ENCODE measurements around the gene RAB3GAP2. TPM values are rescaled to one million over a fixed set of nuclear protein-coding genes. Genes with fewer than 3 reads are reported as not detected.

The RAB3GAP2 gene
- total and polyA plus RNA-seq, 10 of the 15 experiments (the other 5 are each of a cell fraction or from before 2014, with no cell fraction given) = 11.9 to 51.1 (median 24.4) TPM

DNA sequence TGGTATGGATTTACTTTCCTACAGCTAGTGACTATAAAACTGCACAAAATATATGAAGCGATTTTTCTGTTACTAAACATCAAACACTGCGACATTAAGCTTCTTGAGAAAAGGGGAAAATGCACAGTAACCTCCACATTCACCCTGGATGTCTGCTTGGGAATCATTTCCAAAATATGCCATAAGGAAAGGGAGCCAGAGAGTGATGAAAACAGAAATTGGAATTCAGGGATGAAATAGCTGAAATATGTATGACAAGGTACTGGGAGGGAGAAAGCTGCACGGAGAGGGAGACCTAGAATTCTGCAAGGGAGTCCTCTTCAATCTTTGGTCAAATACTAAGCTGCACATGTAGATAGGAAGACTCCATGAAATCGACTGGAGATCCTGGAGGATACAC, 31.6 kb upstream of the RAB3GAP2 start:
- CTCF ChIA-PET = interaction anchor here (1.1 to 1.2 kb wide), 2 partner anchors 23 to 471 kb away, joined by 3 to 4 read pairs; no protein-coding TSS in a partner anchor
- RAD21 ChIA-PET (ENCODE audit: unreplicated experiment) = no interaction called here
- no peak for DNase-seq (ENCODE audit: low read depth, low spot score)
- SMC1A ChIA-PET (ENCODE audit: uncharacterized antibody, unreplicated experiment) = interaction anchor here (1.0 to 1.6 kb wide), 2 partner anchors 33 to 84 kb away, joined by 3 to 4 read pairs; no protein-coding TSS in a partner anchor
- BruUV-seq (replicated peaks) = no TSS peak
- ATAC-seq = no peak
- H3K9ac ChIP-seq (ENCODE audit: control insufficient read depth, insufficient read depth, low read length) = no peak overlapping the region
- in situ Hi-C loops (cut with MboI) (no loop called here), intact Hi-C loops (cut with micrococcal nuclease; ENCODE audit: unreplicated experiment) (no loop called here)
- H2AFZ ChIP-seq (ENCODE audit: control insufficient read depth, low read depth, low read length) = no peak overlapping the region
- no peak for TF ChIP-seq CREM (IDR thresholded peaks at IDR 0.05; ENCODE audit: low read depth)
- no peak for TF ChIP-seq TBL1XR1 (IDR thresholded peaks at IDR 0.05; ENCODE audit: low read depth, low read length)
- TF ChIP-seq, protein P1, sequence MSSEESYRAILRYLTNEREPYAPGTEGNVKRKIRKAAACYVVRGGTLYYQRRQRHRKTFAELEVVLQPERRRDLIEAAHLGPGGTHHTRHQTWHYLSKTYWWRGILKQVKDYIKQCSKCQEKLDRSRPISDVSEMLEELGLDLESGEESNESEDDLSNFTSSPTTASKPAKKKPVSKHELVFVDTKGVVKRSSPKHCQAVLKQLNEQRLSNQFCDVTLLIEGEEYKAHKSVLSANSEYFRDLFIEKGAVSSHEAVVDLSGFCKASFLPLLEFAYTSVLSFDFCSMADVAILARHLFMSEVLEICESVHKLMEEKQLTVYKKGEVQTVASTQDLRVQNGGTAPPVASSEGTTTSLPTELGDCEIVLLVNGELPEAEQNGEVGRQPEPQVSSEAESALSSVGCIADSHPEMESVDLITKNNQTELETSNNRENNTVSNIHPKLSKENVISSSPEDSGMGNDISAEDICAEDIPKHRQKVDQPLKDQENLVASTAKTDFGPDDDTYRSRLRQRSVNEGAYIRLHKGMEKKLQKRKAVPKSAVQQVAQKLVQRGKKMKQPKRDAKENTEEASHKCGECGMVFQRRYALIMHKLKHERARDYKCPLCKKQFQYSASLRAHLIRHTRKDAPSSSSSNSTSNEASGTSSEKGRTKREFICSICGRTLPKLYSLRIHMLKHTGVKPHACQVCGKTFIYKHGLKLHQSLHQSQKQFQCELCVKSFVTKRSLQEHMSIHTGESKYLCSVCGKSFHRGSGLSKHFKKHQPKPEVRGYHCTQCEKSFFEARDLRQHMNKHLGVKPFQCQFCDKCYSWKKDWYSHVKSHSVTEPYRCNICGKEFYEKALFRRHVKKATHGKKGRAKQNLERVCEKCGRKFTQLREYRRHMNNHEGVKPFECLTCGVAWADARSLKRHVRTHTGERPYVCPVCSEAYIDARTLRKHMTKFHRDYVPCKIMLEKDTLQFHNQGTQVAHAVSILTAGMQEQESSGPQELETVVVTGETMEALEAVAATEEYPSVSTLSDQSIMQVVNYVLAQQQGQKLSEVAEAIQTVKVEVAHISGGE (CRISPR knock-in tag; IDR thresholded peaks at IDR 0.05) = no peak
- TF ChIP-seq EGR1 (IDR thresholded peaks at IDR 0.05; ENCODE audit: borderline replicate concordance in 1 of 2, low read depth in 2 of 2, low read length in 2 of 2) = no peak
- no peak for TF ChIP-seq RCOR1 (conservative IDR thresholded peaks at IDR 0.05; ENCODE audit: low read depth, low read length)
- TF ChIP-seq, protein P2, sequence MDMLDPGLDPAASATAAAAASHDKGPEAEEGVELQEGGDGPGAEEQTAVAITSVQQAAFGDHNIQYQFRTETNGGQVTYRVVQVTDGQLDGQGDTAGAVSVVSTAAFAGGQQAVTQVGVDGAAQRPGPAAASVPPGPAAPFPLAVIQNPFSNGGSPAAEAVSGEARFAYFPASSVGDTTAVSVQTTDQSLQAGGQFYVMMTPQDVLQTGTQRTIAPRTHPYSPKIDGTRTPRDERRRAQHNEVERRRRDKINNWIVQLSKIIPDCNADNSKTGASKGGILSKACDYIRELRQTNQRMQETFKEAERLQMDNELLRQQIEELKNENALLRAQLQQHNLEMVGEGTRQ (IDR thresholded peaks at IDR 0.05; ENCODE audit: borderline replicate concordance, low read depth, low read length) = no peak
- no peak for TF ChIP-seq DPF2 (IDR thresholded peaks at IDR 0.05)
- no peak for TF ChIP-seq HDAC6 (IDR thresholded peaks at IDR 0.05; ENCODE audit: unreplicated experiment)
- TF ChIP-seq MYC (IDR thresholded peaks at IDR 0.05; ENCODE audit: insufficient read depth, insufficient read length, insufficient replicate concordance, low read length, severe bottlenecking) = no peak
- no peak for TF ChIP-seq MTA3 (IDR thresholded peaks at IDR 0.05; ENCODE audit: borderline replicate concordance, low read length)
- no peak for TF ChIP-seq IKZF1 (conservative IDR thresholded peaks at IDR 0.05)
- no peak for TF ChIP-seq CHD4 (IDR thresholded peaks at IDR 0.05)
- TF ChIP-seq, protein P3, sequence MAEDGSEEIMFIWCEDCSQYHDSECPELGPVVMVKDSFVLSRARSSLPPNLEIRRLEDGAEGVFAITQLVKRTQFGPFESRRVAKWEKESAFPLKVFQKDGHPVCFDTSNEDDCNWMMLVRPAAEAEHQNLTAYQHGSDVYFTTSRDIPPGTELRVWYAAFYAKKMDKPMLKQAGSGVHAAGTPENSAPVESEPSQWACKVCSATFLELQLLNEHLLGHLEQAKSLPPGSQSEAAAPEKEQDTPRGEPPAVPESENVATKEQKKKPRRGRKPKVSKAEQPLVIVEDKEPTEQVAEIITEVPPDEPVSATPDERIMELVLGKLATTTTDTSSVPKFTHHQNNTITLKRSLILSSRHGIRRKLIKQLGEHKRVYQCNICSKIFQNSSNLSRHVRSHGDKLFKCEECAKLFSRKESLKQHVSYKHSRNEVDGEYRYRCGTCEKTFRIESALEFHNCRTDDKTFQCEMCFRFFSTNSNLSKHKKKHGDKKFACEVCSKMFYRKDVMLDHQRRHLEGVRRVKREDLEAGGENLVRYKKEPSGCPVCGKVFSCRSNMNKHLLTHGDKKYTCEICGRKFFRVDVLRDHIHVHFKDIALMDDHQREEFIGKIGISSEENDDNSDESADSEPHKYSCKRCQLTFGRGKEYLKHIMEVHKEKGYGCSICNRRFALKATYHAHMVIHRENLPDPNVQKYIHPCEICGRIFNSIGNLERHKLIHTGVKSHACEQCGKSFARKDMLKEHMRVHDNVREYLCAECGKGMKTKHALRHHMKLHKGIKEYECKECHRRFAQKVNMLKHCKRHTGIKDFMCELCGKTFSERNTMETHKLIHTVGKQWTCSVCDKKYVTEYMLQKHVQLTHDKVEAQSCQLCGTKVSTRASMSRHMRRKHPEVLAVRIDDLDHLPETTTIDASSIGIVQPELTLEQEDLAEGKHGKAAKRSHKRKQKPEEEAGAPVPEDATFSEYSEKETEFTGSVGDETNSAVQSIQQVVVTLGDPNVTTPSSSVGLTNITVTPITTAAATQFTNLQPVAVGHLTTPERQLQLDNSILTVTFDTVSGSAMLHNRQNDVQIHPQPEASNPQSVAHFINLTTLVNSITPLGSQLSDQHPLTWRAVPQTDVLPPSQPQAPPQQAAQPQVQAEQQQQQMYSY (CRISPR knock-in tag; IDR thresholded peaks at IDR 0.05) = no peak
- TF ChIP-seq GABPA (IDR thresholded peaks at IDR 0.05; ENCODE audit: low read depth) = no peak
- TF ChIP-seq YY1 (IDR thresholded peaks at IDR 0.05; ENCODE audit: low read depth, low read length) = no peak
- H4K20me1 ChIP-seq (ENCODE audit: control insufficient read depth, insufficient read depth) = no peaks in the 10 kb centered on the region
- no peak overlapping the region for H3K27ac ChIP-seq (ENCODE audit: control insufficient read depth, insufficient read depth)
- no peaks in the 10 kb centered on the region for H3K9me3 ChIP-seq (replicated peaks; ENCODE audit: control insufficient read depth, insufficient read depth, low read length)
- no peaks in the 10 kb centered on the region for H3K79me2 ChIP-seq (ENCODE audit: control insufficient read depth, insufficient read depth, low read length)
- POLR2A ChIA-PET = no interaction called here
- H3K36me3 ChIP-seq (ENCODE audit: control insufficient read depth in 2 of 2, insufficient read depth in 2 of 2, low read length in 1 of 2) = no peaks in the 10 kb centered on the region
- no peak overlapping the region for H3K4me2 ChIP-seq (ENCODE audit: control insufficient read depth, insufficient read depth)
- no peaks in the 10 kb centered on the region for H3K4me1 ChIP-seq (ENCODE audit: control insufficient read depth, insufficient read depth, low read length)
- no peak for FAIRE-seq
- H3K4me3 ChIP-seq = no peak overlapping the region
- H3K27me3 ChIP-seq (replicated peaks in 1 of 2; ENCODE audit: control insufficient read depth in 2 of 2, insufficient read depth in 2 of 2, low read length in 1 of 2) = no peaks in the 10 kb centered on the region
- 38% methylated on average over 4 of the region's 4 CpGs for WGBS (ENCODE audit: insufficient coverage, insufficient replicate concordance, low lambda C conversion rate, missing lambda C conversion rate)
